Kidney epithelial cell (primary cell): ENCODE results near the gene BMPR2. TPM values are rescaled to one million over a fixed set of nuclear protein-coding genes. Genes with fewer than 3 reads are reported as not detected.
"Not testable (repeated sequence)": the region's sequence is repeated elsewhere in the genome, so short reads cannot be mapped to it uniquely, and the experiment has no call there.

Experiments
- DNase-seq: peaks from one replicate; pipeline ENCODE4 v3.0.0-alpha.2; 2010; ENCODE audit warnings: low read depth
- H3K27me3 ChIP-seq: 2 replicates; pipeline ENCODE4 v1.6.0; 2011; ENCODE audit warnings: low read length; ENCODE audit not compliant: control insufficient read depth, insufficient read depth
- H3K36me3 ChIP-seq: 2 replicates; pipeline ENCODE4 v1.5.1; 2011; ENCODE audit warnings: low read length; ENCODE audit not compliant: control insufficient read depth, insufficient read depth
- H3K4me3 ChIP-seq: 2 replicates; pipeline ENCODE4 v1.5.1; 2011; ENCODE audit warnings: low read depth, mild to moderate bottlenecking, control low read depth, low read length
- total RNA-seq: library from RNA; depleted of rRNA; stranded (reverse); fragments of >200 nt; gene quantifications from 2 replicates; pipeline ENCODE4 v1.2.3, GENCODE V29; 2015
- TF ChIP-seq, protein P1 (sequence below): IDR thresholded peaks from 2 replicates; pipeline ENCODE4 v1.5.1; 2011; ENCODE audit warnings: mild to moderate bottlenecking, moderate library complexity, low read length, control low read depth, inconsistent platforms; ENCODE audit not compliant: insufficient read depth, poor library complexity, severe bottlenecking

BMPR2 gene
- total RNA-seq, 1 donor from 2014 or later, result 44.8 TPM

- H3K4me3 ChIP-seq, result no peak overlapping the region
- H3K27me3 ChIP-seq, result no peaks in the 10 kb centered on the region
- TF ChIP-seq, protein P1, sequence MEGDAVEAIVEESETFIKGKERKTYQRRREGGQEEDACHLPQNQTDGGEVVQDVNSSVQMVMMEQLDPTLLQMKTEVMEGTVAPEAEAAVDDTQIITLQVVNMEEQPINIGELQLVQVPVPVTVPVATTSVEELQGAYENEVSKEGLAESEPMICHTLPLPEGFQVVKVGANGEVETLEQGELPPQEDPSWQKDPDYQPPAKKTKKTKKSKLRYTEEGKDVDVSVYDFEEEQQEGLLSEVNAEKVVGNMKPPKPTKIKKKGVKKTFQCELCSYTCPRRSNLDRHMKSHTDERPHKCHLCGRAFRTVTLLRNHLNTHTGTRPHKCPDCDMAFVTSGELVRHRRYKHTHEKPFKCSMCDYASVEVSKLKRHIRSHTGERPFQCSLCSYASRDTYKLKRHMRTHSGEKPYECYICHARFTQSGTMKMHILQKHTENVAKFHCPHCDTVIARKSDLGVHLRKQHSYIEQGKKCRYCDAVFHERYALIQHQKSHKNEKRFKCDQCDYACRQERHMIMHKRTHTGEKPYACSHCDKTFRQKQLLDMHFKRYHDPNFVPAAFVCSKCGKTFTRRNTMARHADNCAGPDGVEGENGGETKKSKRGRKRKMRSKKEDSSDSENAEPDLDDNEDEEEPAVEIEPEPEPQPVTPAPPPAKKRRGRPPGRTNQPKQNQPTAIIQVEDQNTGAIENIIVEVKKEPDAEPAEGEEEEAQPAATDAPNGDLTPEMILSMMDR, result no peak
- peaks cover 2% of the 10 kb centered on the region for H3K36me3 ChIP-seq
- DNase-seq, result no peak
Observed at GRCh38 chr2:202555356-202555755, 179.2 kb downstream of the BMPR2 start.

DNA sequence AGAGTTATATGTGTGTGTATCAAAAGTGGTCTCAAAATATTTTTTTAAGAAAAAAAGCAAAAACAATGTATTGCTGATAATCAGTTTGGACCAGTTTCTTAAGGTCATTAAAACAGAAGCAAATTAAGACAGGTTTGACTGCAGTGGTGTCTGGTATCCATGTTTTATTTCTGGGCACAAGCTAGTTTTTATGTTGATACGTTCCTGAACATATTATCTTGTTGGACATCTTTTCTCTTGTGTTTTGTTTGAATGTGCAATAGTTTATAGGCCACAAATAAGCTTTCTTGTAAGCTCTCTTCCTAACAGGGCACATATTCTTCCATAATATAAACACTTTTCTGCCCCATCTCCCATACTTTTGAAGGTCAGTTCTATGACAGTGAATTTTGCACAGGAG lies 184.1 kb downstream of the BMPR2 start:
- TF ChIP-seq, protein P1, result no peak
- Histone ChIP-seq H3K27me3 (no peaks in the 10 kb centered on the region), H3K4me3 (no peak overlapping the region), H3K36me3 (no peaks in the 10 kb centered on the region)
- DNase-seq, result no peak

GRCh38 chr2:202564226-202564625 lies 188.1 kb downstream of the BMPR2 start:
- TF ChIP-seq, protein P1, result no peak
- DNase-seq, result no peak
- Histone ChIP-seq H3K36me3 (no peaks in the 10 kb centered on the region), H3K4me3 (no peak overlapping the region), H3K27me3 (no peaks in the 10 kb centered on the region)

- no peak for DNase-seq
- TF ChIP-seq, protein P1, result no peak
Observed at GRCh38 chr2:202566286-202566685, 190.2 kb downstream of the BMPR2 start.

GRCh38 chr2:202574541-202574940 lies 198.4 kb downstream of the BMPR2 start:
- DNase-seq, result no peak

More at GRCh38 chr2:202566286-202566685, 190.2 kb downstream of the BMPR2 start:
- Histone ChIP-seq H3K27me3 (no peaks in the 10 kb centered on the region), H3K36me3 (no peaks in the 10 kb centered on the region), H3K4me3 (no peak overlapping the region)

GRCh38 chr2:202575194-202575593 lies 199.1 kb downstream of the BMPR2 start:
- not testable (repeated sequence) for H3K36me3 ChIP-seq, DNase-seq, H3K27me3 ChIP-seq, H3K4me3 ChIP-seq

More at GRCh38 chr2:202574541-202574940, 198.4 kb downstream of the BMPR2 start:
- Histone ChIP-seq H3K36me3 (no peaks in the 10 kb centered on the region), H3K4me3 (no peak overlapping the region), H3K27me3 (no peaks in the 10 kb centered on the region)
- TF ChIP-seq, protein P1, result no peak
